HG02678 (cell line): ENCODE results near the gene METTL2A.
A peak's percentile ranks its signal among the peaks of the same experiment; 100 is the strongest.
"Not testable (repeated sequence)": the region's sequence is repeated elsewhere in the genome, so short reads cannot be mapped to it uniquely, and the experiment has no call there.

Experiments
- ATAC-seq: cut with Tn5 transposase; IDR thresholded peaks from one replicate; pipeline ENCODE4 v1.9.1; 2021; ENCODE audit warnings: mild to moderate bottlenecking, moderate library complexity; ENCODE audit not compliant: unreplicated experiment

Gene METTL2A

GRCh38 chr17:62423647-62424461, at the start of gene METTL2A:
TSS of gene METTL2A (plus strand) at chr17:62423897. CDS start at chr17:62423903, 6 bp downstream.
- peak; percentile 96 for ATAC-seq

GRCh38 chr17:62380253-62380652, 43.4 kb upstream of the METTL2A start, which contains the start of gene EFCAB3:
TSS of gene EFCAB3 (plus strand) at chr17:62380553. CDS start at chr17:62382980, 2,427 bp downstream.
- ATAC-seq = no peak

- no peak for ATAC-seq
Observed at GRCh38 chr17:62381561-62381960, 42.1 kb upstream of the METTL2A start.

GRCh38 chr17:62388856-62389255, 34.8 kb upstream of the METTL2A start:
- ATAC-seq = no peak

GRCh38 chr17:62392908-62393307, 30.8 kb upstream of the METTL2A start:
- ATAC-seq = no peak

GRCh38 chr17:62398891-62399290, 24.8 kb upstream of the METTL2A start:
- no peak for ATAC-seq

- ATAC-seq = no peak
Observed at GRCh38 chr17:62405451-62405850, 18.2 kb upstream of the METTL2A start.

GRCh38 chr17:62413090-62413489, 10.6 kb upstream of the METTL2A start:
- not testable (repeated sequence) for ATAC-seq

GRCh38 chr17:62426214-62426613, 2.5 kb downstream of the METTL2A start:
- not testable (repeated sequence) for ATAC-seq

GRCh38 chr17:62435251-62435650, 11.6 kb downstream of the METTL2A start:
- not testable (repeated sequence) for ATAC-seq

GRCh38 chr17:62441181-62441580, 17.5 kb downstream of the METTL2A start:
- not testable (repeated sequence) for ATAC-seq

- ATAC-seq = no peak
Observed at GRCh38 chr17:62444063-62444462, 20.4 kb downstream of the METTL2A start.

GRCh38 chr17:62445791-62446190, 22.1 kb downstream of the METTL2A start:
- ATAC-seq = not testable (repeated sequence)

GRCh38 chr17:62452195-62452594, 28.5 kb downstream of the METTL2A start:
- not testable (repeated sequence) for ATAC-seq

- not testable (repeated sequence) for ATAC-seq
Observed at GRCh38 chr17:62453041-62453440, 29.3 kb downstream of the METTL2A start.

GRCh38 chr17:62453656-62454055, 30.0 kb downstream of the METTL2A start:
- ATAC-seq = peak; percentile 22

GRCh38 chr17:62454111-62454510, 30.4 kb downstream of the METTL2A start:
- ATAC-seq = peak; percentile 61

- no peak for ATAC-seq
Observed at GRCh38 chr17:62456016-62456415, 32.3 kb downstream of the METTL2A start.

- ATAC-seq = not testable (repeated sequence)
Observed at GRCh38 chr17:62458483-62458882, 34.8 kb downstream of the METTL2A start.

- not testable (repeated sequence) for ATAC-seq
Observed at GRCh38 chr17:62464422-62464821, 40.7 kb downstream of the METTL2A start.

GRCh38 chr17:62465271-62465670, 41.6 kb downstream of the METTL2A start:
- not testable (repeated sequence) for ATAC-seq

GRCh38 chr17:62470666-62471379, 47.1 kb downstream of the METTL2A start:
- ATAC-seq = not testable (repeated sequence)
